ENCODE measurements around the gene MDM4.

The MDM4 gene

GRCh38 chr1:204491655-204492054 lies 24.6 kb upstream of the MDM4 start:
- no peak for DNase-seq (ENCODE audit: low read depth in 2 of 2)

GRCh38 chr1:204493145-204493983 lies 22.8 kb upstream of the MDM4 start:
- DNase-seq (ENCODE audit: low read depth in 2 of 2), result no peak

GRCh38 chr1:204493984-204494280 lies 22.3 kb upstream of the MDM4 start:
- no peak for DNase-seq (ENCODE audit: low read depth in 2 of 2)

- peak; percentile 37 to 66 for DNase-seq (ENCODE audit: low read depth in 2 of 2)
These were observed 21.7 kb upstream of the MDM4 start, which contains the start of gene PIK3C2B for GRCh38 chr1:204494281-204495077. Gene PIK3C2B (minus strand): TSS chr1:204494805. CDS start chr1:204469802, 25,003 bp downstream.

GRCh38 chr1:204495078-204495753 lies 21.0 kb upstream of the MDM4 start:
- DNase-seq (ENCODE audit: low read depth in 2 of 2), result no peak

- no peak for DNase-seq (ENCODE audit: low read depth in 2 of 2)
These were observed 20.4 kb upstream of the MDM4 start for GRCh38 chr1:204495777-204496176.

DNA sequence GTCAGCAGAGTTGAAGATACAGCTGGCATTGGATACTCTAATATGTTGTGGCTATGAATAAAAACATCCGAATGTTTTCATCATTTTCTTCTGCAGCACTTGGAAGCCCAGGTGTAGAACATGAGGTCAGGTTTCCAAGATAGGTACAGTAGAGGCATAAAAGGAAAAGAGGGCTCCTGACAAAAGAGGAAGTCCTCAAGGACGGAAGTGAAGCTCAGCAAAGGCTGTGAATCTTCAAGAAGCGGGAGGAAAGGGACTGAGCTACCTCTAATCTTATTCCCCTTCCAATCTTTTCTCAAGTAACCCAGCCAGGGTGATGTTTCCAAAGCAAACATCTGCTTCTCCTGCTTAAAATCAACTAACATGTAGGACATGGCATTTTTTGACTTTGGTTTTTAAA lies 17.2 kb upstream of the MDM4 start:
- no peak for DNase-seq (ENCODE audit: low read depth in 2 of 2)

GRCh38 chr1:204499511-204500468 lies 16.4 kb upstream of the MDM4 start:
- no peak for DNase-seq (ENCODE audit: low read depth in 2 of 2)

GRCh38 chr1:204502241-204502640 lies 14.0 kb upstream of the MDM4 start:
- no peak for DNase-seq (ENCODE audit: low read depth in 2 of 2)

DNA sequence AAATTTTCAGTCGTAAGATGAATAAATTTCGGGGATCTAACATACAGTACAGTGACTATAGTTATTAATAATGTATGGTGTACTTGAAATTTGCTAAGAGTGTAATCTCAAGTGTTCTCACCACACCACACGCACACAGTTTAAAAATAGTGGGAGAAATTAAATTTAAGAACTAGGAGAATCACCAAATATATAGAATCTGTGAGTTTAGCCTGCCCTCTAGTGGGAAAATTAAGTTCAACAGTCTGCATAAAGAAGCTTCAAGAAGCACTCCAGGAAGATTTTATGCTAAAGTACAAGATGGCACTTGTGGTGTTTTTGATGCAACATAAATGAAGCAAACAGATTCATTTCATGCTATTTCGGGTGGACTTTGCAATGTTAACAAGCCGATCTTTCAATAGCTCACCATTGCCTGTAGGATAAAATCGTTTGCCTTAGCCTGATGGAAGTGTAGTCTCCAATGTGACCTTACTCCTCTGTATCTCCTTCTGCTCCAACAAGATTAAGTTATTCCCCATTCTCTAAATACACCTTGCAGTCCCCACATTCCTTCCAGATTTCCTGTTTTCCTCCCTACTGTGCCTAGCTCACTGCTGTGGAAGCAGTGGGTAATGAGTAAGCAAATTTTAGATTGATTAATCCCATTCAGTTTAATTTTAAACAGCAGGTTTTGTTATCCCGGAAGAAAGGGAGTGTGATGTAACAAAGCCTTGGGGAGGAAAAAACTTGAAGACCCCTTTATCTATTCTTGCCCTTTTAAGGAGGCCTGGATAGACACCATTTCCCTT lies 12.9 kb upstream of the MDM4 start:
- no peak for DNase-seq (ENCODE audit: low read depth in 2 of 2)

DNA sequence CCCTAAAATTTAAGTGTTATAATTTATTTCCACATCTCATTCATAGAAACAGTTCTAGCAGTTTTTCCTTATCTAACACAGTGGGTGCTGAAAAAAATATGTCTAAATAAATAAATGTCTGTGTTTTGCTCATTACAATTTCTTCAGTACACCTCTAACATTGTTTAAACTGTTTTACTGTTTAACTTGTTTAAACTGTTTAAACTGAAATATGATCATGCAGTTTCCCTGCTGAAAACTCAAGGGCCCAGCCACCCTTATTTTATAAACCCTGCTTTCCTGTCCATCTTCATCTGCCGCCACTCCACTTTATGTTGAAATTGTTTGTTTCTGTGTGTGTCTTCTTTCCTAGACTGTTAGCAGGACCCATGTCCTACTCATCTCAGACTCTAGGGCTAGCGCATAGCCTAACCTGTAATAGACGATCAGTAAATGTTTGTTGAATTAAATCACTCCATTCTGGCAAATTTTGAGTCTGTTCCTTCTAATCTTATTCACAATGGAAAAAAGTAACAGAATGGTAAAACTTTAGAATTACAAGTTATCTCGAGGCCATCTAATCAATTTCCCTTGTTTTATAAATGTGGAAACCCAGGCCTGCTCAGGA lies 12.2 kb upstream of the MDM4 start:
- DNase-seq (ENCODE audit: low read depth in 2 of 2), result no peak

GRCh38 chr1:204505674-204506200 lies 10.5 kb upstream of the MDM4 start:
- DNase-seq (ENCODE audit: low read depth in 2 of 2), result no peak

- DNase-seq (ENCODE audit: low read depth in 2 of 2), result peak; percentile 48 to 72
These were observed 9.8 kb upstream of the MDM4 start for GRCh38 chr1:204506201-204506968.

- peak; percentile 69 to 90 for DNase-seq (ENCODE audit: low read depth in 2 of 2)
These were observed 9.3 kb upstream of the MDM4 start for GRCh38 chr1:204506969-204507316.

DNA sequence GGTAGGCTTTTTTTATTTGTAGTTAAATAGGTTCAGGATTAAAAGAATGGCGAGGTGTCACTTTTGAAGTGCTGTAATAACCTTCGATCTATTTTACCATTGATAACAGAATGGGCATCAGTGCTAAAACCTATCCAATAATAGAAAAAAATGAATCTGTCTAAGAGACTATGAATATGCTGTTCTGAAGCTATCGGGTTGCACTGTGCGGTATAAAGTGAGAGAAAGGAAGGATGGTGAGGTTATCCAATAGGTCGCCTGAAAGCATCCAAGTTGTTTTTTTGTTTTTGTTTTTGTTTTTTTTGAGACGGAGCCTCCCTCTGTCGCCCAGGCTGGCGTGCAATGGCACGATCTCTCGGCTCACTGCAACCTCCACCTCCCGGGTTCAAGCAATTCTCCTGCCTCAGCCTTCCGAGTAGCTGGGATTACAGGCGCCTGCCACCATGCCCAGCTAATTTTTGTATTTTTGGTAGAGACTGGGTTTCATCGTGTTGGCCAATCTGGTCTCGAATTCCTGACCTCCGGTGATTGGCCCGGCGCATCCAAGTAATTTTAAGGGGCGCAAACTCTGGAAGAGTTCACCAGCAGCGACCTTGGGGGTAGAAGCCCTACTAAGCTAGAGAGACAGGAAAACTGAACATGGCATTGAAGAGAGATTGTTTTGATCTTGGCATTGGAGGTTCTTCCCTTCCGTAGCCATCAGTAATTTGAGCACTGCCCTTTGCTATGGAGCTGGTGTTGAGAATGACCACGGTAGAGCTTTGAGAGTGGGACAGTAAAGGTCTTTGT lies 8.7 kb upstream of the MDM4 start:
- DNase-seq (ENCODE audit: low read depth in 2 of 2), result no peak

DNA sequence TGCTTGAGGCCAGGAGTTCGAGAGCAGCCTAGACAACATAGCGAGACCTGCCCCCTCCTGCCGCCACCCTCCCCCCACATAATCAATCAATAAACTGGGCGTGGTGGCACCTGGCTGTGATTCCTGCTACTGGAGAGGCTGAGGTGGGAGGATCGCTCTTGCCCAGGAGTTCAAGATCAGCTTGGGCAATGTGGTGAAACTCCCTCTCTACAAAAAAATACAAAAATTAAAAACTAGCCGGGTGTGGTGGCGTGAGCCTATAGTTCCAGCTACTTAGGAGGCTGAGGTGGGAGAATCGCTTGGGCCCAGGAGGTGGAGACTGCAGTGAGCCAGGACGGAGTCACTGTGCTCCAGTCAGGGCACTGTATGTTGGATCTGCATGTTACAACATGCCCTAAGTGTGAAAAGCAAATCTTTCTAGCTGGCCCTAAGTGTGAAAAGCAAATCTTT lies 7.0 kb upstream of the MDM4 start:
- no peak for DNase-seq (ENCODE audit: low read depth in 2 of 2)

DNA sequence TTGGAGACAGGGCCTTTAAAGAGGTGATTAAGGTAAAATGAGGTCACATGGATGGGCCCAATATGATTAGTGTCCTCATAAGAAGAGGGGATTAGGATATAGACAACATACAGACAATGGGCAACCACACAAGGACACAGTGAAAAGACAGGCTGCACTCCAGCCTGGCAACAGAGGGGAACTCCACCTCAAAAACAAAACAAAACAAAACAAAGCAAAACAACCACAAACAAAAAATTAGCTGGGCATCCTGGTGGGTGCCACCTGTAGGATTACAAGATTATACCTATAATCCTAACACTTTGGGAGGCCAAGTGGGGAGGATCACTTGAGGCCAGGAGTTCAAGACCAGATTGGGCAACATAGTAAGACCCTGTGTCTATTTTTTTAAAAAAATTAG lies 4.8 kb upstream of the MDM4 start:
- no peak for DNase-seq (ENCODE audit: low read depth in 2 of 2)

DNA sequence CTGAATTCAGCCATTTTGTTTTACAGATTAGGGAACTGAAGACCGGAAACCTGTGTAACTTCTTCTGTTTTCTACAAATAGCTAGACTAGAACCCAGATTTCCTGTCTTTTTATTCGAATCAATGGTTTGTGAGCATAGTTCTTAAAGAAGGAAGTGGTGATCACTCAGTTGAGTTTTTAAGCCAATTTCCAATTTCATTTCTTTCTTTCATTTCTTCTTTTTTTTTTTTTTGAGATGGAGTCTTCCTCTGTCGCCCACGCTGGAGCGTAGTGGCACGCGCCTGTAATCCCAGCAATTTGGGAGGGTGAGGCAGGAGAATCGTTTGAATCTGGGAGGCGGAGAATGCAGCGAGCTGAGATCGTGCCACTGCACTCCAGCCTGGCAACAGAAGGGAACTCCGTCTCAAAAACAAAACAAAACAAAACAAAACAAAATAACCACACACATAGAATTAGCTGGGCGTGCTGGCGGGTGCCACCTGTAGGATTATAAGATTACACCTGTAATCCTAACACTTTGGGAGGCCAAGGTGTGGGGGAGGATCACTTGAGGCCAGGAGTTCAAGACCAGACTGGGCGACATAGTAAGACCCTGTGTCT lies 3.0 kb upstream of the MDM4 start:
- DNase-seq (ENCODE audit: low read depth in 2 of 2), result no peak
